Hepatocyte (in vitro differentiated cells): ENCODE measurements around the gene SMIM43. TPM values are rescaled to one million over a fixed set of nuclear protein-coding genes. Genes with fewer than 3 reads are reported as not detected.
"Not testable (repeated sequence)": the region's sequence is repeated elsewhere in the genome, so short reads cannot be mapped to it uniquely, and the experiment has no call there.

Experiments
- DNase-seq: peaks from one replicate; pipeline ENCODE4 v3.0.0-alpha.2; 2016; ENCODE audit warnings: low spot score
- H2AFZ ChIP-seq: fragments of 200-600 bp; sonication (generic); 2 replicates; pipeline ENCODE4 v1.6.0; 2016; ENCODE audit warnings: antibody characterized with exemption, mild to moderate bottlenecking
- H3K27ac ChIP-seq: fragments of 200-600 bp; sonication (generic); 2 replicates; pipeline ENCODE4 v1.5.1; 2016; ENCODE audit warnings: mild to moderate bottlenecking
- H3K27me3 ChIP-seq: fragments of 200-600 bp; sonication (generic); 2 replicates; pipeline ENCODE4 v1.6.1; 2016
- H3K36me3 ChIP-seq: fragments of 200-600 bp; sonication (generic); replicated peaks from 2 replicates; pipeline ENCODE4 v1.5.1; 2016; ENCODE audit warnings: low read depth; ENCODE audit not compliant: insufficient read depth
- H3K4me1 ChIP-seq: fragments of 200-600 bp; sonication (generic); 2 replicates; pipeline ENCODE4 v1.5.1; 2016; ENCODE audit warnings: mild to moderate bottlenecking, moderate library complexity; ENCODE audit not compliant: insufficient read depth
- H3K4me2 ChIP-seq: fragments of 200-600 bp; sonication (generic); 2 replicates; pipeline ENCODE4 v1.6.0; 2016
- H3K4me3 ChIP-seq: fragments of 200-600 bp; sonication (generic); 2 replicates; pipeline ENCODE4 v1.5.1; 2016; ENCODE audit warnings: mild to moderate bottlenecking
- H3K79me2 ChIP-seq: fragments of 200-600 bp; sonication (generic); 2 replicates; pipeline ENCODE4 v1.6.0; 2017; ENCODE audit warnings: mild to moderate bottlenecking
- H3K9me2 ChIP-seq: fragments of 200-600 bp; sonication (generic); replicated peaks from 2 replicates; pipeline ENCODE4 v1.6.0; 2017; ENCODE audit warnings: mild to moderate bottlenecking; ENCODE audit not compliant: insufficient read depth
- H3K9me3 ChIP-seq: fragments of 200-600 bp; sonication (generic); 2 replicates; pipeline ENCODE4 v1.5.1; 2016; ENCODE audit warnings: low read depth, mild to moderate bottlenecking
- H4K20me1 ChIP-seq: fragments of 200-600 bp; sonication (generic); 2 replicates; pipeline ENCODE4 v1.6.0; 2016; ENCODE audit warnings: mild to moderate bottlenecking; ENCODE audit not compliant: insufficient read depth, poor library complexity, severe bottlenecking
- CTCF ChIP-seq: fragments of 200-600 bp; sonication (generic); IDR thresholded peaks from 2 replicates; pipeline ENCODE4 v1.5.1; 2016; ENCODE audit warnings: antibody characterized with exemption, mild to moderate bottlenecking; ENCODE audit not compliant: poor library complexity
- EZH2 ChIP-seq: fragments of 200-600 bp; sonication (generic); IDR thresholded peaks from 2 replicates; pipeline ENCODE4 v1.6.1; 2016; ENCODE audit warnings: antibody characterized with exemption, mild to moderate bottlenecking, borderline replicate concordance
- EZH2phosphoT487 ChIP-seq: fragments of 200-600 bp; sonication (generic); IDR thresholded peaks from one replicate; pipeline ENCODE4 v1.6.1; 2018; ENCODE audit warnings: antibody characterized with exemption, mild to moderate bottlenecking, low read depth, moderate library complexity; ENCODE audit not compliant: unreplicated experiment, severe bottlenecking
- WGBS: methylation state at CpG from one replicate; pipeline ENCODE4 v1.1.6; 2016; ENCODE audit warnings: low lambda C conversion rate; ENCODE audit errors: missing lambda C conversion rate; 5-methylcytosine and 5-hydroxymethylcytosine counted together
- polyA plus RNA-seq: library from polyadenylated mRNA; unstranded; fragments of >200 nt; fragmentation: Nextera tagmentation; extraction: Ambion mirVana; gene quantifications from 2 replicates; pipeline ENCODE4 v1.2.1, GENCODE V29; 2016
- total RNA-seq: library from RNA; depleted of rRNA; stranded (reverse); fragments of >200 nt; gene quantifications from 2 replicates; pipeline ENCODE4 v1.2.3, GENCODE V29; 2014

Gene SMIM43
- total and polyA plus RNA-seq, 2 experiments from 2014 or later: 0.95 TPM; not detected in 1

DNA sequence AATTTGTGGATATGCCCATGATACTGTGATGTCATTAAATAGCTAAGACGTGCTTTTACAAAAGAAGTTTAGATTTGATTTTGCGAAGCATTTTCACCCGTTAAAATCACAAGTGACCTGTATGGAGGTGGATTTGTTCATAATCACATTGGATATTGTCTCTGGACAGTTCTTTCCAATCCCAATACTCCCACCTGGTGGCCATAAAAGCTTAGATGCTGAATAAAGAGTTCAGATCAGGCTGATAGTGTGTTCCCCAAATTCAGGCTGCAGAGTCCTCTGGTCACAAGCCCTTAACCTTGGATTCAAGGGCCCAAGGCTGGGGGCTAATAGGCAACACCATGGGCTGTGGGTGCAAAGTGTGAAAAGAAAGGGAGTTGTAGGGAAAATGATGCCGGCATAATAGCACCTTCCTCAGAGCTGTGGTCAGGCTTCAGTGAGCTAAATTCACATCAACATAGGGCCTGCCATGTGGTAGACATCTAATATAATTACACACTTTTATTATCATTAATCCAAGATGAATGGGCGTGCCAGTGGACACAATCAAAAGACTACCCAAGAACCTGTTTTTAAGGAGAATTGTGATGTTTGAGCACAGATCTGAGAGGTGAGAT, 28.1 kb downstream of the SMIM43 start:
- H3K79me2 ChIP-seq: no peaks in the 10 kb centered on the region
- H3K9me3 ChIP-seq: no peaks in the 10 kb centered on the region
- no peaks in the 10 kb centered on the region for H3K9me2 ChIP-seq
- H4K20me1 ChIP-seq: no peaks in the 10 kb centered on the region
- no peak overlapping the region for H3K27ac ChIP-seq
- no peaks in the 10 kb centered on the region for H3K4me1 ChIP-seq
- no peak overlapping the region for H3K4me2 ChIP-seq
- 71% methylated on average over 5 of the region's 5 CpGs for WGBS
- no peak overlapping the region for H3K4me3 ChIP-seq
- DNase-seq: peak; percentile 74
- TF ChIP-seq CTCF (peak; percentile 66), EZH2phosphoT487 (no peak), EZH2 (no peak)
- H2AFZ ChIP-seq: no peak overlapping the region
- H3K27me3 ChIP-seq: no peaks in the 10 kb centered on the region
- no peaks in the 10 kb centered on the region for H3K36me3 ChIP-seq

DNA sequence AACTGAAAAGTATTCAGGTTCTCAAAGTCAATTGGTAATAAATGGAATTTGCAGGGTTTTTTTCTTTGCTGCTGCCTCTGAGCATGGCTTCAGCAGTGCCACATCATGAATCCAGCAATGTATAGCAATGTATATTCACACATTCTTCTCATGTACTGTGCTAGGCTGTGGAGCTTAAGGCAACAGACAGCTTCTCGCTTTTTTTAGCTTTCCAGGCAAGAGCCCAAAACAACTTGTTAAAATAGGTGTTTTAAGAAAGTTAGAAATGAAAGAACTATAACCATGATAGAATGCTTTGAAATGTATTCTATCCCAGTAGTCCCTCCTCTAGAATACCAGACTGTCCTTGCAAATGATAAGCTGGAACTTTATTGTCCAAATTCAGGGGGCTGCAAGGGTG, 30.4 kb downstream of the SMIM43 start:
- Histone ChIP-seq H3K9me2 (no peaks in the 10 kb centered on the region), H3K36me3 (no peaks in the 10 kb centered on the region), H4K20me1 (no peaks in the 10 kb centered on the region), H3K4me2 (no peak overlapping the region), H3K79me2 (no peaks in the 10 kb centered on the region), H3K9me3 (no peaks in the 10 kb centered on the region), H2AFZ (no peak overlapping the region), H3K4me1 (no peaks in the 10 kb centered on the region), H3K27me3 (no peaks in the 10 kb centered on the region), H3K4me3 (no peak overlapping the region), H3K27ac (no peak overlapping the region)
- 90% methylated on average over 1 of the region's 1 CpG for WGBS
- TF ChIP-seq EZH2: no peak
- TF ChIP-seq CTCF: no peak
- no peak for TF ChIP-seq EZH2phosphoT487
- DNase-seq: no peak

DNA sequence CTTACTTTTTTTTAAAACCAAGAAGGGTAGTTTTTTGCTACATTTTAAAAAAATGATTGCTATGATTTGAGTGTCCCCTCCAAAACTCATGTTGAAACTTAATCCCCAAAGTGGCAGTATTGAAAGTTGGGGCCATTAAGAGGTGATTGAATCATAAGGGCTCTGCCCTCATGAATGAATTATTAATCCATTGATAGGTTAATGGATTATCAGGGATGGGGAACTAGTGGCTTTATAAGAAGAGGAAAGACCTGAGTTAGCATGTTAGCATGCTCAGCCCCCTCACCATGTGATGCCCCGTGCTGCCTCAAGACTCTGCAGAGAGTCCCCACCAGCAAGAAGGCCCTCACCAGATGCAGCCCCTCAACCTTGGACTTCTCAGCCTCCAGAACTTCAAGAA, 31.0 kb downstream of the SMIM43 start:
- no peaks in the 10 kb centered on the region for H3K9me3 ChIP-seq
- H2AFZ ChIP-seq: no peak overlapping the region
- H3K36me3 ChIP-seq: no peaks in the 10 kb centered on the region
- H3K27me3 ChIP-seq: no peaks in the 10 kb centered on the region
- TF ChIP-seq EZH2phosphoT487 (no peak), EZH2 (no peak), CTCF (no peak)
- H3K4me3 ChIP-seq: no peak overlapping the region
- WGBS: 86% methylated on average over 1 of the region's 1 CpG
- no peaks in the 10 kb centered on the region for H3K9me2 ChIP-seq
- H4K20me1 ChIP-seq: no peaks in the 10 kb centered on the region
- H3K4me2 ChIP-seq: no peak overlapping the region
- no peaks in the 10 kb centered on the region for H3K4me1 ChIP-seq
- no peaks in the 10 kb centered on the region for H3K79me2 ChIP-seq
- no peak for DNase-seq
- no peak overlapping the region for H3K27ac ChIP-seq

DNA sequence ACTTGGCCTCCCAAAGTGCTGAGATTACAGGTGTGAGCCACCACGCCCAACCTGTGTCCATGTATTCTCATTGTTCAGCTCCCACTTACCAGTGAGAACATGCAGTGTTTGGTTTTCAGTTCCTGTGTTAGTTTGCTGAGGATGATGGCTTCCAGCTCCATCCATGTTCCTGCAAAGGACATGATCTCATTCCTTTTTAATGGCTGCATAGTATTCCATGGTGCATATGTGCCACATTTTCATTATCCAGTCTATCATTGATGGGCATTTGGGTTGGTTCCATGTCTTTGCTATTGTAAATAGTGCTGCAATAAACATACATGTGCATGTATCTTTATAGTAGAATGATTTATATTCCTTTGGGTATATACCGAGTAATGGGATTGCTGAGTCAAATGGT, 35.2 kb downstream of the SMIM43 start:
- not testable (repeated sequence) for H3K9me2 ChIP-seq, H3K79me2 ChIP-seq, H3K27me3 ChIP-seq, H3K4me1 ChIP-seq, H3K36me3 ChIP-seq, H2AFZ ChIP-seq, H3K9me3 ChIP-seq, H3K4me2 ChIP-seq, DNase-seq, H3K27ac ChIP-seq, H4K20me1 ChIP-seq, H3K4me3 ChIP-seq
- 97% methylated on average over 2 of the region's 2 CpGs for WGBS
